Uterine smooth muscle cell (primary cell): Measurements from ENCODE around the gene RASAL3. TPM values are rescaled to one million over a fixed set of nuclear protein-coding genes. Genes with fewer than 3 reads are reported as not detected.

Source experiments
- total RNA-seq: library from RNA; depleted of rRNA; stranded (reverse); fragments of >200 nt; gene quantifications from 2 replicates; pipeline ENCODE4 v1.2.3, GENCODE V29; 2014

Gene RASAL3
- total RNA-seq, result 0.12 TPM in 1 of 2 replicates, not detected in the other

GRCh38 chr19:15464394-15465385 is at the start of gene RASAL3:
Gene RASAL3, minus strand, starts transcription at chr19:15464544. Its CDS starts 186 bp downstream, at chr19:15464358.

GRCh38 chr19:15508035-15508710 is 43.8 kb upstream of the RASAL3 start, which contains the start of gene CYP4F22:
Gene CYP4F22, plus strand, starts transcription at chr19:15508525. Its CDS starts 16,812 bp downstream, at chr19:15525337.

GRCh38 chr19:15479391-15480345 is 15.3 kb upstream of the RASAL3 start, which contains the start of gene PGLYRP2:
Gene PGLYRP2, minus strand, starts transcription at chr19:15479501. Its CDS starts 130 bp downstream, at chr19:15479371.

GRCh38 chr19:15449620-15450527 is 14.5 kb downstream of the RASAL3 start, which contains the start of gene WIZ:
Gene WIZ, minus strand, starts transcription at chr19:15449956. Its CDS starts 1,649 bp downstream, at chr19:15448307.

GRCh38 chr19:15418579-15419412 is 45.5 kb downstream of the RASAL3 start, which contains the start of gene AKAP8L:
Gene AKAP8L, minus strand, starts transcription at chr19:15418988. Its CDS starts 65 bp downstream, at chr19:15418923.

Other genes starting within 250 kb of the RASAL3 start
- gene EPHX3, start 232.1 kb downstream of the RASAL3 start, total RNA-seq, result not detected in 2 replicates
- gene BRD4, start 132.0 kb downstream of the RASAL3 start, total RNA-seq, result 17.6 and 19.2 TPM in 2 replicates
- 13.5 and 20.3 TPM in 2 replicates for gene AKAP8, start 84.8 kb downstream of the RASAL3 start, total RNA-seq
- 71.9 and 76.0 TPM in 2 replicates for gene AKAP8L, start 45.6 kb downstream of the RASAL3 start, total RNA-seq
- gene WIZ, start 14.6 kb downstream of the RASAL3 start, total RNA-seq, result 6.2 and 8.5 TPM in 2 replicates
- not detected in 2 replicates for gene PGLYRP2, start 15.0 kb upstream of the RASAL3 start, total RNA-seq
- gene CYP4F22, start 44.0 kb upstream of the RASAL3 start, total RNA-seq, result not detected in 2 replicates
- under 0.01 TPM in 1 of 2 replicates, not detected in the other for gene CYP4F8, start 150.7 kb upstream of the RASAL3 start, total RNA-seq
- gene CYP4F3, start 176.4 kb upstream of the RASAL3 start, total RNA-seq, result not detected in 2 replicates
- gene CYP4F12, start 208.5 kb upstream of the RASAL3 start, total RNA-seq, result not detected in 2 replicates